Liver (tissue), 3 donors: ENCODE data around the gene TIA1.

Experiments
- CTCF ChIP-seq: fragments of 150-350 bp; IDR thresholded peaks from 2 replicates; pipeline ENCODE4 v1.5.1; 2017; ENCODE audit warnings: improper control_type of control experiment, low read depth, low read length; ENCODE audit not compliant: missing input control
- FOXA1 ChIP-seq: IDR thresholded peaks from 2 replicates; pipeline ENCODE4 v1.6.1; 2016; ENCODE audit warnings: antibody characterized with exemption
- GABPA ChIP-seq, 2 donors: IDR thresholded peaks in 1 of 2; conservative IDR thresholded peaks in 1 of 2; 2 replicates each; pipeline ENCODE4 v1.6.1; 2016; ENCODE audit warnings: antibody characterized with exemption in 2 of 2, mild to moderate bottlenecking in 1 of 2, moderate library complexity in 1 of 2
- HNF4A ChIP-seq, 2 donors: conservative IDR thresholded peaks; 2 replicates each; pipeline ENCODE4 v1.6.1; 2016; ENCODE audit warnings: antibody characterized with exemption in 2 of 2, mild to moderate bottlenecking in 2 of 2
- RAD21 ChIP-seq, 2 donors: IDR thresholded peaks; 2 replicates each; pipeline ENCODE4 v1.6.1; 2016; ENCODE audit warnings: antibody characterized with exemption in 2 of 2, mild to moderate bottlenecking in 2 of 2
- REST ChIP-seq: IDR thresholded peaks from 2 replicates; pipeline ENCODE4 v1.6.1; 2016; ENCODE audit warnings: antibody characterized with exemption, mild to moderate bottlenecking
- SP1 ChIP-seq: IDR thresholded peaks from 2 replicates; pipeline ENCODE4 v1.6.1; 2018; ENCODE audit warnings: antibody characterized with exemption, mild to moderate bottlenecking
- YY1 ChIP-seq: IDR thresholded peaks from 2 replicates; pipeline ENCODE4 v1.6.1; 2016; ENCODE audit warnings: antibody characterized with exemption, mild to moderate bottlenecking
- TF ChIP-seq, protein P1 (sequence below): IDR thresholded peaks from 2 replicates; pipeline ENCODE4 v1.6.1; 2016; ENCODE audit warnings: antibody characterized with exemption
- TF ChIP-seq, protein P2 (sequence below): IDR thresholded peaks from 2 replicates; pipeline ENCODE4 v1.6.1; 2016; ENCODE audit warnings: antibody characterized with exemption
- donor health status: healthy.
- donor health status: healthy.

DNA sequence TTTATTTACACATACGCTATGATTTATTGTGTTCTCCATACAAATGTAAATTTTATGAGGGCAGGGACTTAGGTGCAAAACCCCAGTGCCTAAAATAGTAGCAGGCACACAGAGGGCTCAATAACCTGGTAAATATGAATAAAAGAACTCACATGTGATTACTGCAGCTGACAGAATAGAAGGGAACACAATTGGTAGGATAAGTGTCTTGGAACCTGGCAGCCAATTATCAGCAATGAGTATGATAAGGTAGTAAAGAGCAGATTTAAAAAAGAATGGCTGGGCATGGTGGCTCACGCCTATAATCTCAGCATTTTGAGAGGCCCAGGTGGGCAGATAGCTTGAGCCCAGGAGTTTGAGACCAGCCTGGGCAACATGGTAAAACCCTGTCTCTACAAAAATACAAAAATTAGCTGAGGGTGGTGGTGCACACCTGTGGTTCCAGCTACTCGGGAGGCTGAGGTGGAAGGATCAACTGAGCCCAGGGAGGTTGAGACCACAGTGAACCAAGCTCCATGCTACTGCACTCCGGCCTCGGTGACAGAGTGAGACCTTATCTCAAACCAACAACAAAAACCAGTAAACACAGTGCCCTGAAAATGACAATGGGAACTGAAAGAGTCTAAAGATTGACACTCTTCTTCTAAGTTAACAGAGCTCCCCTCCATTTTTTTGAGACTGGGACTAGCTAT lies 35.2 kb upstream of the TIA1 start:
- TF ChIP-seq CTCF (no peak), REST (no peak), YY1 (no peak), GABPA (IDR thresholded peaks at IDR 0.05 in 1 of 2, conservative IDR thresholded peaks at IDR 0.05 in 1 of 2) (no peak), RAD21 (IDR thresholded peaks at IDR 0.05) (no peak), SP1 (no peak), HNF4A (conservative IDR thresholded peaks at IDR 0.05) (no peak), FOXA1 (no peak)
- TF ChIP-seq, protein P1, sequence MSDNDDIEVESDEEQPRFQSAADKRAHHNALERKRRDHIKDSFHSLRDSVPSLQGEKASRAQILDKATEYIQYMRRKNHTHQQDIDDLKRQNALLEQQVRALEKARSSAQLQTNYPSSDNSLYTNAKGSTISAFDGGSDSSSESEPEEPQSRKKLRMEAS, result no peak
- TF ChIP-seq, protein P2, sequence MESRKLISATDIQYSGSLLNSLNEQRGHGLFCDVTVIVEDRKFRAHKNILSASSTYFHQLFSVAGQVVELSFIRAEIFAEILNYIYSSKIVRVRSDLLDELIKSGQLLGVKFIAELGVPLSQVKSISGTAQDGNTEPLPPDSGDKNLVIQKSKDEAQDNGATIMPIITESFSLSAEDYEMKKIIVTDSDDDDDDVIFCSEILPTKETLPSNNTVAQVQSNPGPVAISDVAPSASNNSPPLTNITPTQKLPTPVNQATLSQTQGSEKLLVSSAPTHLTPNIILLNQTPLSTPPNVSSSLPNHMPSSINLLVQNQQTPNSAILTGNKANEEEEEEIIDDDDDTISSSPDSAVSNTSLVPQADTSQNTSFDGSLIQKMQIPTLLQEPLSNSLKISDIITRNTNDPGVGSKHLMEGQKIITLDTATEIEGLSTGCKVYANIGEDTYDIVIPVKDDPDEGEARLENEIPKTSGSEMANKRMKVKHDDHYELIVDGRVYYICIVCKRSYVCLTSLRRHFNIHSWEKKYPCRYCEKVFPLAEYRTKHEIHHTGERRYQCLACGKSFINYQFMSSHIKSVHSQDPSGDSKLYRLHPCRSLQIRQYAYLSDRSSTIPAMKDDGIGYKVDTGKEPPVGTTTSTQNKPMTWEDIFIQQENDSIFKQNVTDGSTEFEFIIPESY, result no peak
